Lower lobe of right lung (tissue), 2 donors: ENCODE results near the gene HDAC4. TPM values are rescaled to one million over a fixed set of nuclear protein-coding genes. Genes with fewer than 3 reads are reported as not detected.

Experiments
- ATAC-seq, 2 donors: fragments of 200-7000 bp; cut with Tn5 transposase; one replicate each; pipeline ENCODE4 v1.9.1; 2020 to 2022; ENCODE audit warnings: mild to moderate bottlenecking in 2 of 2, moderate library complexity in 2 of 2
- DNase-seq: peaks from one replicate; pipeline ENCODE4 v3.0.0-alpha.2; 2020
- H3K27ac ChIP-seq: fragments of 200-600 bp; one replicate; pipeline ENCODE4 v1.8.0; 2022
- H3K27me3 ChIP-seq: fragments of 200-600 bp; one replicate; pipeline ENCODE4 v1.8.0; 2022; ENCODE audit warnings: low read depth
- H3K36me3 ChIP-seq: fragments of 200-600 bp; one replicate; pipeline ENCODE4 v1.8.0; 2022; ENCODE audit warnings: mild to moderate bottlenecking
- H3K4me1 ChIP-seq: fragments of 200-600 bp; one replicate; pipeline ENCODE4 v1.8.0; 2022
- H3K4me3 ChIP-seq: fragments of 200-600 bp; one replicate; pipeline ENCODE4 v1.8.0; 2022; ENCODE audit warnings: mild to moderate bottlenecking
- H3K9me3 ChIP-seq: fragments of 200-600 bp; one replicate; pipeline ENCODE4 v1.8.0; 2022
- intact Hi-C: fragments of 100-400 bp; cut with DNase I; formaldehyde crosslinking; loops from one replicate; pipeline ENCODE4 v1.11.0; 2022
- total RNA-seq: library from RNA; stranded (reverse); fragmentation: NEBNext Ultra II Directional; extraction: Animal tissue kit (Norgen Biotek cat#: 25700); gene quantifications from one replicate; pipeline ENCODE4 v1.2.1, GENCODE V29; 2021
- TF ChIP-seq, protein P1 (sequence below): fragments of 200-600 bp; IDR thresholded peaks from one replicate; pipeline ENCODE4 v1.8.0; 2022; ENCODE audit warnings: antibody characterized with exemption, mild to moderate bottlenecking
- donor health status: DM: no; HTN: yes; CAD: no; lungs with severe emphysema.

The HDAC4 gene
- total RNA-seq, 1 donor from 2014 or later, result 44.9 TPM

DNA sequence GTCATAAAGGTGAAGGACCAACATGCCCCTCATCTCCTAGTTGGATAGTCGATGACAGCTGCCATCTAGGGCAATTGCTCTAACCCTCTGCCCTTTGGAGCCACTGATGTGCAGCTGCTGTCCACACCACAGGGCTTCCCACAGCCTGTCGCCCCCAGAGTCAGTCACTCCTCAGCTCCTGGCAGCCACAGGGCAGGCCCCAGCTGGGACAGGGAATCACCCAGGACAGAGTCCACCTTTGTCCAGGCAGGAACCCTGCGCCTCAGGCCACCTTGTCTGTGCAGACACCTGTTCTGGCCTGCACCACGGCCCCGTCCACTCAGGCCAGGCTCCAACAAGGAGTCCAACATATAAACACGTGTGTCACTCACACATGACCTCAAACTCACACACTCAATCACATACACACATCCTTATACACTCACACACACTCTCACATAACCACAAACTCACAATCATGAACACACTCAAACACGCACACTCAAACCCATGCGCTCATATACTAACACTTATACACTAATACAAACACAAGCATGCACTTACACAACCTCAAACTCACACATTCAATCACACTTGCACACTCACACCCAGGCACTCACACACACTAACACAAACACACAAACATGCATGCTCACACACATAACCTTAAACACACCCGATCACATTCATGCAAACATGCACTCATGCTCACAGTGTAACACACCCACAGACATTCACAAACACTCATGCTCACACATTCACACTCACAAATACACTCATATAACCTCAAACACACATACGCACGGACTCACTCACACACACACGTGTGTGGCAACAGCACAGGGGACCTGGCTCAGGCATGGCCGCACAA is 29.7 kb downstream of the HDAC4 start:
- DNase-seq (peak; percentile 22), ATAC-seq (no peak)
- H3K9me3 ChIP-seq, result no peaks in the 10 kb centered on the region
- H3K4me1 ChIP-seq, result peaks cover 4% of the 10 kb centered on the region
- H3K36me3 ChIP-seq, result peaks cover 5% of the 10 kb centered on the region
- TF ChIP-seq, protein P1, sequence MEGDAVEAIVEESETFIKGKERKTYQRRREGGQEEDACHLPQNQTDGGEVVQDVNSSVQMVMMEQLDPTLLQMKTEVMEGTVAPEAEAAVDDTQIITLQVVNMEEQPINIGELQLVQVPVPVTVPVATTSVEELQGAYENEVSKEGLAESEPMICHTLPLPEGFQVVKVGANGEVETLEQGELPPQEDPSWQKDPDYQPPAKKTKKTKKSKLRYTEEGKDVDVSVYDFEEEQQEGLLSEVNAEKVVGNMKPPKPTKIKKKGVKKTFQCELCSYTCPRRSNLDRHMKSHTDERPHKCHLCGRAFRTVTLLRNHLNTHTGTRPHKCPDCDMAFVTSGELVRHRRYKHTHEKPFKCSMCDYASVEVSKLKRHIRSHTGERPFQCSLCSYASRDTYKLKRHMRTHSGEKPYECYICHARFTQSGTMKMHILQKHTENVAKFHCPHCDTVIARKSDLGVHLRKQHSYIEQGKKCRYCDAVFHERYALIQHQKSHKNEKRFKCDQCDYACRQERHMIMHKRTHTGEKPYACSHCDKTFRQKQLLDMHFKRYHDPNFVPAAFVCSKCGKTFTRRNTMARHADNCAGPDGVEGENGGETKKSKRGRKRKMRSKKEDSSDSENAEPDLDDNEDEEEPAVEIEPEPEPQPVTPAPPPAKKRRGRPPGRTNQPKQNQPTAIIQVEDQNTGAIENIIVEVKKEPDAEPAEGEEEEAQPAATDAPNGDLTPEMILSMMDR, result no peak
- H3K27me3 ChIP-seq, result no peaks in the 10 kb centered on the region
- no peak overlapping the region for H3K27ac ChIP-seq
- H3K4me3 ChIP-seq, result no peak overlapping the region
- intact Hi-C loops, result no loop called here

DNA sequence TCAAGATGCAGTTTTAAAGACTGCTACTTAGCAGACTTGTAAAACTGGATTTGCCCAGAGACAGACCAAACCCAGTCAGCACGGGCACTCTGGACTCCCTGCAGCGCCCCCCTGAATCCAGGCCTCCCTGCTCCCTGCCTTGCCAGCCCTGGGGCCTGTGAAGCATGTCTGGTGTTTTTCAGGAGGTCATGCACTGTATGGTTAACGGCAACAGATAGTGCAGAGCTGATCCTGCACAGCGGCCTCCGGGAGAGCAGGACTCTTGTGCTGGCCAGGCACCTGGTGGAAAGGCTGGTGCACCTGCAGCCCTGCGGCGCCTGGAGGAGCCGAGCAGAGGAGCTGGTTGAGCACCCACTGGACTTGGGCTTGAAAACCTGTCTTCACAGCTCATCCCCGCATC is 30.4 kb downstream of the HDAC4 start:
- peaks cover 5% of the 10 kb centered on the region for H3K36me3 ChIP-seq
- H3K4me3 ChIP-seq, result no peak overlapping the region
- H3K9me3 ChIP-seq, result no peaks in the 10 kb centered on the region
- DNase-seq, result peak; percentile 34
- intact Hi-C loops, result no loop called here
- TF ChIP-seq, protein P1, result no peak
- ATAC-seq, result peak in 1 of 2 donors; percentile 7
- no peak overlapping the region for H3K27ac ChIP-seq
- H3K27me3 ChIP-seq, result no peaks in the 10 kb centered on the region
- H3K4me1 ChIP-seq, result peaks cover 4% of the 10 kb centered on the region

DNA sequence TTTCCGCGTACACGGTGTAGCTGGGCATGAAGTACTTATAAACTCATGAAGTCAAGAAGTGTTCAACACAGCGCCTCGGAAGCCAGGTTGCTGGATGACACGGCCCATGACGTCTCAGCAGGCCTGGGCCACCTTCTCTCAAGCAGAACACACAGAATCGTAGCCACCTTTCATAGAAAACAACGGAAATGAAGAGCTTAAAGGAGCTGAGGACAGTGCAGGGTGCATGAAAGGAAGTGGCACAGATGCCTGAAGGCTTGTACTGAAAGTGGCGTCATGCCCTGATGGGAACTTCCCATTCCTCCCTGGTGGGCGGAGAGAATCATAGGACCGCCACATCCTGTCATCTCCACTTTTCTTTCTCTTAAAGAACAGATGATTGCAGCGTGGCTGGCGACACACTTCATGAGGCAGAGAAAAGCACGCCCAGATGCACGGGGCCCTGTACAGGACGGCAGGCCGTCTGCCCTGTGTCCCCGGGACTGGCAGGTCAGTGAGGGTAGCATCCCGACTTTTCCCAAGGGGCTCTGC is 31.1 kb downstream of the HDAC4 start:
- Histone ChIP-seq H3K4me1 (peaks cover 4% of the 10 kb centered on the region), H3K36me3 (peaks cover 5% of the 10 kb centered on the region), H3K4me3 (no peak overlapping the region), H3K27me3 (no peaks in the 10 kb centered on the region), H3K9me3 (no peaks in the 10 kb centered on the region), H3K27ac (no peak overlapping the region)
- peak; percentile 71 to 83 for ATAC-seq
- intact Hi-C loops, result no loop called here
- DNase-seq, result peak; percentile 75
- TF ChIP-seq, protein P1, result no peak

DNA sequence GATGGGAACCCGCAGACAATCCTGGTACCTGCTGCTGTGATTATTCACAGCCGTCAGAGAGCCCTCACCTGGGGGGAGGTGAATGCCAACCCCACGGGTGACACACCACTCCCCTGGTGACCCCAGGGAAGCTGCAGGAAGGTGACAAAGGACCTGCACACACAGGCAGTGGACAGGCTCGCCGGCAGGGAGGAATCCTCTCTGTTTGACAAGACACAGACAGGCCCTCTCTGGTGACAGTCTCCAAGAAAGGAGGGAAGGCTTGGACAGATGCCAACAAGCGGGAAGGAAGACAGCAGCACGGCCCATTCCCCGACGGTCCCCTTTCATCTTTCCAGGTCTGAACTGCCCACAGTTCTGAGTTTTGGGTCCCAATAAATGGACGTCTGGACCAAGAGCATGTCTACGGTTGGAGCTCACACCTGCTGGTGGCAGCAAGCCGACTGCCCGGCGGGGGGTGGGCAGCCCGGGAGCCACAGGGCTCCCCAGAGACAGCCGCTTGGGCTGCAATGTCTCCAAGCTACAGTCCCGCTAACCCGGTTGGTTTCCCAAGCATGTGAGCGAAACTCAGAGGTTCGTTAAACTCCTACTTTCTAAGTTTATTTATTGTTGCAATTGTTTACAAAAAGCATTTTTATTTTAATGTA is 31.8 kb downstream of the HDAC4 start:
- intact Hi-C loops, result no loop called here
- peak; percentile 24 for DNase-seq
- Histone ChIP-seq H3K27me3 (no peaks in the 10 kb centered on the region), H3K4me3 (no peak overlapping the region), H3K27ac (no peak overlapping the region), H3K9me3 (no peaks in the 10 kb centered on the region), H3K36me3 (peaks cover 5% of the 10 kb centered on the region), H3K4me1 (peaks cover 4% of the 10 kb centered on the region)
- ATAC-seq, result no peak
- TF ChIP-seq, protein P1, result no peak

DNA sequence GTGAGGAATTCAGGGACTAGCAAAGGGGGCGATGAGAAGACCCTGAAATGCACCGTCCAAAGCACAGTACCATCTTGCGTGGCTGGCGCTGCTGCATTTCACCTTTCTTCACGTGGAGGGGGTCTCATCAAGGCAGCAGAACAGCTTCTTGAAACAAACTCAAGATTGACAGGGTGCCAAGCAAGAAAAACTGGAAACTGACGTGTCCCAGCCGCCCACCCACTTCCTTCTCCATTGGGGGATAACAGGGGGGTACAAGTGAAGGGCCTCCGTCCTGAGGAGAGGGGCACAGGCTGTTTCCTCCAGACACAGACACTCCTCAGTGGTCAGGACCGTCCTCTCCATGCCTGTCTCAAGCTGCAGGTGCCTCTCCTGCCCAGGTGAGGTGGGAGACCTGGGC is 32.5 kb downstream of the HDAC4 start:
- Histone ChIP-seq H3K27me3 (no peaks in the 10 kb centered on the region), H3K36me3 (no peaks in the 10 kb centered on the region), H3K9me3 (no peaks in the 10 kb centered on the region), H3K27ac (no peak overlapping the region), H3K4me1 (peaks cover 4% of the 10 kb centered on the region), H3K4me3 (no peak overlapping the region)
- intact Hi-C loops, result no loop called here
- ATAC-seq (no peak), DNase-seq (no peak)
- TF ChIP-seq, protein P1, result no peak
